NB4 (cell line): ENCODE results near the gene GPX2.

Experiments used
- MYC ChIP-seq: IDR thresholded peaks from 2 replicates; pipeline ENCODE4 v1.6.1; 2011; ENCODE audit warnings: low read depth, low read length
- POLR2A ChIP-seq: IDR thresholded peaks from 2 replicates; pipeline ENCODE4 v1.6.1; 2011; ENCODE audit warnings: mild to moderate bottlenecking; ENCODE audit not compliant: insufficient read length; ENCODE audit errors: extremely low read depth
- TF ChIP-seq, protein P1 (sequence below): IDR thresholded peaks from one replicate; pipeline ENCODE4 v1.5.1; 2012; ENCODE audit warnings: low read depth, low read length

DNA sequence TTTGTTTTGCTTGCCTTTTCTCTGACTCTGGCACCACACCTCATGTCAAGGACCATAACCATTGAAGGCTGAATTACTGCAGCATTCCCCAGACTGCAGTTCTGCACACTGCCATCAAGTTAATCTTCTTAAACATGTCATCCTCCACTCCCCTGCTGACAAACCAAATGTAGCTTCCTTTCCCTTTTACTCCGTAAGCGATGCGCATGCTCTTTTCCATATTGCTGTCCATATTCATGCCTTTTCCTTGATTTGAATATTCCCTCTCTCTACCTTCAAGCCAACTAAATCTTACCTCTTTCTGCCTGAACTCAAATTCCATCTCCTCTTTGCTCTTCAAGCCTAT is 13.6 kb downstream of the GPX2 start:
- TF ChIP-seq, protein P1, sequence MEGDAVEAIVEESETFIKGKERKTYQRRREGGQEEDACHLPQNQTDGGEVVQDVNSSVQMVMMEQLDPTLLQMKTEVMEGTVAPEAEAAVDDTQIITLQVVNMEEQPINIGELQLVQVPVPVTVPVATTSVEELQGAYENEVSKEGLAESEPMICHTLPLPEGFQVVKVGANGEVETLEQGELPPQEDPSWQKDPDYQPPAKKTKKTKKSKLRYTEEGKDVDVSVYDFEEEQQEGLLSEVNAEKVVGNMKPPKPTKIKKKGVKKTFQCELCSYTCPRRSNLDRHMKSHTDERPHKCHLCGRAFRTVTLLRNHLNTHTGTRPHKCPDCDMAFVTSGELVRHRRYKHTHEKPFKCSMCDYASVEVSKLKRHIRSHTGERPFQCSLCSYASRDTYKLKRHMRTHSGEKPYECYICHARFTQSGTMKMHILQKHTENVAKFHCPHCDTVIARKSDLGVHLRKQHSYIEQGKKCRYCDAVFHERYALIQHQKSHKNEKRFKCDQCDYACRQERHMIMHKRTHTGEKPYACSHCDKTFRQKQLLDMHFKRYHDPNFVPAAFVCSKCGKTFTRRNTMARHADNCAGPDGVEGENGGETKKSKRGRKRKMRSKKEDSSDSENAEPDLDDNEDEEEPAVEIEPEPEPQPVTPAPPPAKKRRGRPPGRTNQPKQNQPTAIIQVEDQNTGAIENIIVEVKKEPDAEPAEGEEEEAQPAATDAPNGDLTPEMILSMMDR = no peak
- TF ChIP-seq POLR2A (no peak), MYC (no peak)
